ENCODE data around the gene ENTREP3. TPM values are rescaled to one million over a fixed set of nuclear protein-coding genes. Genes with fewer than 3 reads are reported as not detected.

ENTREP3 gene
- polyA plus RNA-seq, 3 donors, result 26.6 to 33.0 (median 31.9) TPM

DNA sequence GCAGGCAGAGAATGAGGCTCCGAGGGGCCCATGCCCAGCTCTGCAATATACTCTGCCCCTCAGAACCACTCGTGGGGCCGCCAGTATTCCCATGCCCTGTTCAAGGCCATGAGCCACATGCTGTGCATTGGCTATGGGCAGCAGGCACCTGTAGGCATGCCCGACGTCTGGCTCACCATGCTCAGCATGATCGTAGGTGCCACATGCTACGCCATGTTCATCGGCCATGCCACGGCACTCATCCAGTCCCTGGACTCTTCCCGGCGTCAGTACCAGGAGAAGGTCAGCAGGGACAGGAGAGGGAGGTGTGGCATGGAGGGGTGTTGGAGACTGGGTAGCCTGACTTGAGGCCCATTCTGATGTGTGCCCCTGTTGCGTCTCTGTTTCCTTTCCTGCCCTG is 29.2 kb upstream of the ENTREP3 start:
- DNase-seq, result no peak

DNA sequence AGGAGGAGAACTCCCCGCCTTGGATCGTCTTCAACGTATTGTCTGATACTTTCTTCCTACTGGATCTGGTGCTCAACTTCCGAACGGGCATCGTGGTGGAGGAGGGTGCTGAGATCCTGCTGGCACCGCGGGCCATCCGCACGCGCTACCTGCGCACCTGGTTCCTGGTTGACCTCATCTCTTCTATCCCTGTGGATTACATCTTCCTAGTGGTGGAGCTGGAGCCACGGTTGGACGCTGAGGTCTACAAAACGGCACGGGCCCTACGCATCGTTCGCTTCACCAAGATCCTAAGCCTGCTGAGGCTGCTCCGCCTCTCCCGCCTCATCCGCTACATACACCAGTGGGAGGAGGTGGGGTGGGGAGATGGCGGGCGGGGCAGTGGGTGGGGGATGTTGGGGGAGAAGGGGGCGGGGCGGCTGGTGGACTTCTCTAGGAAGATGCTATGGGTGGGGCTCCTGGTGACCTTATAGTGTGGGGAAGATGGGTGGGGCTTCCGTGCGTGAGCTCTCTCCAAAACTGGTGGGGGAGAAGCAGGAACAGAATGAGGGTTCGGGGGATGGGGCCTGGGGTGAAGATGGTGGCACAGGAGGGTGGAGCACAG is 27.3 kb upstream of the ENTREP3 start:
- DNase-seq, result no peak

DNA sequence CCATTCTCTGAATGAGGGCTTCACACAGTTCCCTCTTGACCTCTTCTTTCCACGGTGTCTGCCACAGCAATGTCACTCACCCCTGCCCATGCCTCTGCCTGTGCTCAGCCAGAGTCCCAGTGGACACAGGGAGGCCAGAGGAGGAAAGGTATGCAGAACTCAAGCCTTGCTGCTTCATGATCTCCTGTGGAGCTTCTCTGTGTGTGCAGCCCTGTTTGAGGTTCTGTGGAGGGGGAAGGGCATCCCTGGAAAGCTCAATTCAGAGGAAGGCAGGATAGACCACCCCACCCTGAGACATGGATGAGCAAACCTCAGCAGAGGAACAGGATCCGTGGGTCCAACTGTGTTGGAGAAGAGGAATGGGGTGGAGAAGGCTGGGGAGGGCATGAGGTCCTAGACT is 24.0 kb upstream of the ENTREP3 start:
- no peak for DNase-seq

DNA sequence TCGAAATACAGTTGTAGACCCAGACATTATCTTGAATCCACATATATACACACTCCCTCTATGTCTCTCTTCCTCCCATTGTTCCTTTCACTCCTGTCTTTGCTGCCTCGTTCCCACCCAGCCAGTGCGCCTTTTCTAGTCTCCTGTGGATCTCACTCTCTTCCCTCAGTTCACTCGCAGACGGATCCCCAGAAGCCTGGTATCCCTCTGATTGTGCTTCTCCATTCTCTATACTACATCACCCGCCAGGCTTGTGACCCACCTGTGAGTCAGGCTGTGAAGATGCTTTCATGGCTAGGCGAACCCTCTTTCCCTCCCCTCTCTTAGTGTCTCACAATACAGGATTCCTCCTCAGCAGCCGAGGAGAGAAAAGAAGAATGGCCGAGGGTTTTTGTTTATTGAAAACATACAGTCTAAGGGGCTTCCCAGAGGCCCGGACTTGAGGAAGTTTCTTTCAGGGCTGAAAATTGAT is 23.4 kb upstream of the ENTREP3 start:
- DNase-seq, result no peak

DNA sequence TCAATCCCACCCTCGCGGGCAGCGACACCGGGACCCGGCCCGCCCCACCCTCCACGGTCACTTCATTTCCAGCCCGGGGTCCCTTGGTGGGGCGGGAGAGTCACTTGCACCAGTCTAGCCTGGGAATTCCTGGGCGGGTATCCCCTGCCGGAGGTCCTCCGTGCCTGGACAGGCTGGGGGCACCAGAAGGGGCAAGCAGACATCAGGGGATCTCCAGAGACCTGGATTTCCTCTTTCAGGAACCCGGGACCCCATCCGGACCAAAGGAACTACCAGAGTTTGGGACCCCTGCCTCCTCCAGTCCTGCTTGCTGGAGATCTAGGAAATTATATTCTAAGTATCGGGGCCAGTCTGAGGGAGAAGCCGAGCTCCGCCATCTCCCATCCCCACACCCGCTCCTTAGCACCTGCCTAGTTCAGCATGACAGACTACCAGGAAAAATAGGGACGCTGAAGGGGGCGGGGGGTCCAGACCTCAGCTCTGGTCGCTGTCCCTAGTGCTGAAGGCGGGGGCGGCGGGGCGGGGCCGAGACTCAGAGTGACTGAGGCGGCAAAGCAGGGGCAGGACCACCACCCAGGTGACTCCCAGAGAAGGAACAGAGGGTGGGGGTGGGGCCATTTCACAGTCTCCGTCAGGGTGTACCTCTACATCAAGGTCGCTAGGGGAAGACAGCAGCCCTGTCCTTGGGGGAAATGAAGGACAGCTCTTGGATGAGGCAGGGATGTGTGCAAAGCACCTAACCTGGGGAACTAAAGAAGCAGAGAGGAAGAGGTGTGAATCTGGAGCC is 22.8 kb upstream of the ENTREP3 start:
- DNase-seq, result peak; percentile 83

DNA sequence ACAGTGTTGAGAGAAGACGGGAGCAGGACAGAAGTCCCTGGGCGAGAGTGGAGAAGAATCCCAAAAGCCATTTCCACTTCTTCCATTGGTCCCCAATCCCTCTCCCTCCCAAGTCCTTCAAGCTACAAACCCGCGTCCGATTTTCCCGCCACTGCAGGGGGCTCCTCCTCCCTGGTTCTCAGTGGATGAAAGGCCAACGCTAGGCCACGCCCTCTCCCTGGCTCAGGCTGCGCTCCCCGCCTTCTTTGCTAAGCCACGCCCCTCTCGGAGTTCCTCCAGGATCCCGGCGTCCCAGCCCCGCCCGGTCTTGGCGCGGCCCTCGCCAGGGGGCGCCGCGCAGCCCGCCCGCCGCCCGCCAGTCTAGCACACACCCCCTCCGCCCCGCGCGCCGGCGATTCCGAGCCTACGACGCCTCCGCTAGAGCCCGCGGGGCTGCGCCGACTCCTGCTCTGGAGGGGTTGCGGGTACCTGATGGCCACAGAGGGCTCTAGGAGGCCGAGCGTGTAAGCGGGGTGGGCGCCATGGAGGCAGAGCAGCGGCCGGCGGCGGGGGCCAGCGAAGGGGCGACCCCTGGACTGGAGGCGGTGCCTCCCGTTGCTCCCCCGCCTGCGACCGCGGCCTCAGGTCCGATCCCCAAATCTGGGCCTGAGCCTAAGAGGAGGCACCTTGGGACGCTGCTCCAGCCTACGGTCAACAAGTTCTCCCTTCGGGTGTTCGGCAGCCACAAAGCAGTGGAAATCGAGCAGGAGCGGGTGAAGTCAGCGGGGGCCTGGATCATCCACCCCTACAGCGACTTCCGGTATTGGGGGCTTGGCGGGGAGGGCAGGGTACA is 22.0 kb upstream of the ENTREP3 start, which contains the start of gene HCN3:
HCN3 (plus strand) TSS at position 394 of the 832 bp plus-strand sequence; CDS start at position 522, 128 bp downstream.
- peak; percentile 97 for DNase-seq

DNA sequence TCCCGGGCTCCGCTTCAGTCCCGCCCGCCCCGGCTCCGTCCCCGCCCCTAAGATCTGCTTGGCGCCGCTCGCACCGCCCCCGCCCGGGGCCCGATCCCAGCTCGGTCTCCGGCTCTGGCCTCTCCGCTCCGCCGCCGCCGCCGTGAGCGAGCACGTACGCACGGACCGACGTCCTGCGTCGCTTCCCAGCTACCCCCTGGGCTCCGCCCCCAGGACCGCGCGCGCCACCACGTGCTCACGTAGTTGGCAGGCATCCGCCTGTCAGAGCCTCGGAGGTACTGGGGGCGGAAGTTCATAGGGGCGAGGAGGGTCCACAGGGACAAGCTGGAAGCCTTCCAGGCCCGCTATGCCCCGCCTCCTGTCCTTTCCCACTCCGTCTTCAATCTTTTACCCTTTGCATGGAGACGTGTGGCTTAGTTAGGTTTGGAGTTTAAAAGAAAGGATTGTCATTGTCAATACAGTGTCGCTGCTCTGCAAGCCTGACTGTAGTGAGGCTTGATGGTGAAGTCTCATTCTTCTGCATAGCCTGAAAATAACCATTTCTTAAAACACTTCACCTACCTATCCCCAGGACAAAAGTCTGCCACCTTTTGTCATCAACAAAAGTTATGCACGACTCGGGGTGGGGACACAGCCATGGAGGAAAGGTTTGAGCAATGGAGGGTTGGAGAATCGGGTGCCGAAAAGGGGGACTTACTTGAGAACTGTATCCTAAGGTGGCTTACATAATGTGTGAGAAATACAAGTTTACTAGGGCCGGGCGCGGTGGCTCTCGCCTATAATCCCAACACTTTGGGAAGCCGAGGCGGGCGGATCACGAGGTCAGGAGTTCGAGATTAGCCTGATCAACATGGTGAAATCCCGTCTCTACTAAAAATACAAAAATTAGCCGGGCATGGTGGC is 18.3 kb upstream of the ENTREP3 start, which contains the start of gene CLK2:
CLK2 (minus strand) TSS at position 162 of the 903 bp plus-strand sequence. CDS start 2,527 bp downstream, outside the sequence.
- DNase-seq, result peak; percentile 96

DNA sequence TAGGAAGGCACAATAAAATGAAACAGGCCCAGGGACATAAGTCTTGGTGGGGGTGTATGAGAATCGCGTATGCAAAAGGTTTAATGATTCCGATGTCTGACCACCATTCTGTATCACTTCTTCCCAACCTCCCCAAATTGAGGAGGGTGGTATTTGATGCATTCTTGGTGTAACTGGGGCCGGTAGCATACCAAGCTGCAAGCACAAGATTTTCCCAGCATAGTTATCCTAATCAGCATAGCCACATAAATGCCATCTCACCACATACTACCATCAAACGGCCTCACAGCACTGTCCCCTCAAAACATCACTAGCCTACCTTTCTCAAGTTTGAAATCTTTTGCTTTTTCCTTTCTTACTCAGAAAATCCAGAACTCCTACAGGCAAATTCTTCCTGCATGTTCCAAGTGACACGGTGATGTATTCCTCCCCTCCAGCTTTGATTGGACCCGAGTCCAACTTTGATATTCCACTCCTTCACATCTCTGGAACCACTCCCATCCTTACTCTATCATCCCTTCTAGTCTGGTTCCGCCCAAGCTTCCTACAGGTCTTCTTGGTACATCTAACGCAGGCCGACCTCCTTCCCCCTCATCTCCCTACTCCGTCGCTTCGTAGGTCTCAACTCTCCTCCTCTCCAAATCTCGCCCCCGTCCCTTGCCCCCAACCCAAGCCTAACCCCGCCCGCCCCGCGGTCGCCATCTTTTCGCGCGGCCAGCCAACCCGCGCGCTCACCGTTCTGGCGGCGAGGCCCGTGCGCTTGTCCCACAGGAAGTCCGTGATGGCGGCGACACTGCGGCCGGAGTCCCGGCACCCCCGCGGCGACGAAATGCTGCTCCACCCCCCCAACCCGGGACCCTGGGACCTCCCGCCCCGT is 17.4 kb upstream of the ENTREP3 start:
- DNase-seq, result peak; percentile 54

DNA sequence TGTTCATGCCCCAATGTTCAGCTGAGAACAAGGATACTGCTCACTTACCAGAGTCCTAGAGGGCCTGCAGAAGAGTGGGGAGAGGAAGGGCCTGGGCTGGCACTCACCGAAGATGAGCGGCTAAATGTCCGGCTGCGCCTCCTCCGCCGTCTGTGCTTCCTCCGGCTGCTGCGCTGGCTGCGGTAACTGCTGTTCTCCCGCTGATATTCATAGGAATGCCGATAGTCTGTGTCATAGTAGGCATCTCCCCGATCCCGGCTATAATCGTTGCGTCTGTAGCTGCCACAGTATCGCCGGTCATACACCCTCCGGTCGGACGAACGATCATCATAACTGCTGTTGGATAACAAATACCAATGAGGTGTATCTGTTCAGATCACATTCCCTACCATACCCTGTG is 14.1 kb upstream of the ENTREP3 start:
- no peak for DNase-seq

DNA sequence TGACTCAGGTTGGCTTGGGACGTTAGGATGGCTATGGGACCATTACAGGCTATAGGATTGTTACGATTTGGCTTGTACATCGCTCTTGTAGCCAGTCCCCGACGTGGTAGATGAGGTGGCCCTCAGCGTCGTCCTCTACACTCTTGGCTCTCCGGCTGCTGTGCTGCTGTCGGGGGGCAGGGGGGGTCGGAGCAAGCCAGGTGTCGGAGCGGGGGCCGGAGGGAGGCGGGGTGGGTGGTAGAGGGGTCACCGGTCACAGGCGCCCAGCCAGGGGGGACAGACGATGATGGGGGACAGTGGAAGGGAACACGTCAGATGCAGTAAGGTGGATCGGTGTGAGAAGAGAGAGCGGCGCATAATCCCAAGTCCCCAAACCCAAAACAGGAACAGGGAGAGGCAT is 13.3 kb upstream of the ENTREP3 start:
- no peak for DNase-seq

DNA sequence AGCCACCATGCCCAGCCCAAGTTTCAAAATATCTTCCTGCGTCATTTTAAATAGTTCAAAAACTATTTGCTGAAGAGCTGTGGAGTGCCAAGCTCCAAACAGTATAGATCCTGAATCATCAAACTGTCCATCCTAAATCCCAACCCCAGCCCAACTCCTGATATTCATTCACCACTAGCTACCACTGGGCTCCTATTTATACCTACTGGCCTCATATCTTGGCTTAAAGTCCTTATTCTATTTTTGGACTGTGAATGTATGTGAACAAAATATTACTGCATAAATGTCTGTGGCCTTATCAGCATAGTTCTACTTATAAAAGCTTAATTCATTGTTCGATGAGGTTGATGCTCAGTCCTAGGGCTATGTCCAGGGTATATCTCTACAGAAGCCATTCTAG is 12.1 kb upstream of the ENTREP3 start:
- no peak for DNase-seq

DNA sequence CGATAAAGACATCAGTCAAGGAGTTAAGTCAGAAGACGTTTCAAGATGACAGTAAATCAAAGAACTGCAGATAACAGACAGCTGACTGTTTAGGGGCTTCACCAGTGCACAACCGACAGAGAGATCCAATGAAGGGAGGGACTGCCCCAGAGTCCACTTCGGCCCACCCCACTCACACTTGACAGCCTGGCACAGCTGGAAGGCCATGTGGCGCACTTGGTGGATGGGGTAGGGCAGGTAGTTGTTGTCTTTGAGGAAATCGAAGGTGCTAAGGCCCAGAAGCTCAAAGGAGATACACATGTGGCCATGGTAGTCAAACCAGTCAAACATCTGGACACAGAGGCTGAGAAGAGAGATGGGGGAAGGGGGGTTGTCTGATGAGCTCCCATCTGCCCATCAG is 11.3 kb upstream of the ENTREP3 start:
- no peak for DNase-seq

DNA sequence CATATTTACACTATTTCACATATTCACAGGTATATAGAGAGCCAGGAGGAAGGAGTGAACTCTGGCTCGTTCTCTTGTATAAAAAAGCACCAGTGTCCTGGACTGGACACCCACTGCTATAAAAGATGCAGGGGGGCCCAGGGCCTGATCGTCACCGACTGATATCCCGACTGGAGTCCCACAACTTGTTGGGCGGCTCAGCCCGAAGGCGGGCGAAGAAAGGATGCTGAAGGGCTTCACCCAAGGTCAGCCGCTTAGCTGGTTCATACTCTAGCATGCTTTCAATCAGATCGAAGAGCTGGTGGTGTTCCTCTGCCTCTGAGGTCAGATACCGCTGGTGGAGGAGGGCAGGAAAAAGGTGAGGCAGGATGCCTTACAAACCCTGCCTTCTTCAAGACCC is 7.8 kb upstream of the ENTREP3 start:
- DNase-seq, result no peak

DNA sequence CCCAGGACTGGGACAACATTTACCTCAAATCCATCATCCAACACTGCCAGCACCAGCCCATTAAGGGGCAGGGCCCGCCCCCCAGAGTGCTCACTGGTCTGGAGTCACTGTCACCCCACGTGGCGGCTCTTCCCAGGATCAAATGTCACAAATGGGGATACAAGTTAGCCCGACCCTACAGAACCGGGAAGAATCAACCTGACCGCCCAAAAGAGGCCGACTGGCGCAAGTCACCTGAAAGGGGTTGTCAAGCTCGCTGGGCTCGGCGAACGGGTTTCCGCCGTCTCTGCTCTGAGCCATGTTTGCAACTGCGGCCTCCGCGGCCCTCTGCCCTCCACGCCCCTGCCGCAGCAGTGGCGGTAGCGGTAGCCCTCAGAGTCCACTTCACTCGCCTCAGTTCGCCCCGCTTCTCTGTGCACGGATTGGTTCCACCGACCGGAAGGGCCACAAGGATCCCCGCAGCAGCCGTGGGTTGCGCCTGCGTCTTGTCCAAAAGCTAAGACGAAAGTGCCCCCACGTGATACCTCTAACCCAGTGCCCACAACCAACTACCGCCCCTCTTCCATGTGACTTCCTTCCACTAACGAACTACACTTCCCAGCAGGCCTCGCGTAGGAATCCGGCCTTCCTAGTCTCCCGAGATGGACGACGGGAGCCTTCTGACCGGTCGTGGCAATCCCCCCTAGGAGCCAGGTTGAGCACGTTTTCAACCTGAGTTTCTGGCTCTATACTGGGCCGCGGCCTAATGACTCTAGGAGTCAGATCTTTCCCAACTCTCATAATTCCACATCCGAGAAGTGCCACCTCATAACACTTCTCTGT is 6.8 kb upstream of the ENTREP3 start, which contains the start of gene SCAMP3:
SCAMP3 (minus strand) TSS at position 509 of the 822 bp plus-strand sequence; CDS start at position 300, 209 bp downstream.
- DNase-seq, result peak; percentile 98

DNA sequence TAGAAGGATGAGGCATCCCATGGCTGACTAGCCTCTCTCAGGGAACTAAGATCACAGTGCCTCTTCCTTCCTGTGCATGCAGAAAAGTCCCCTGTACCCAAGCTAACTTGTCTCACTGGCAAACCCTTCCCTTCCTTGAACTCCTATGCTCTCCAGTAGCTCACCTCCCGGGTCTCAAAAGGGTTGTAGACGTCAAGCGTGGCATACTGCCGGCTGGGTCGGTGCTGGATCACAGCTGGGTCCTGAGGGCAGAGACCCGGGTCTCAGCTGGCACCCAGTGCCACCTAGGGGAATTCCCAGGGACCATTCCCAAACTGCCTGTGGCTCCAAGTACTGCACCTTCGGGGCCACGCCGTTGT is 6.2 kb upstream of the ENTREP3 start:
- DNase-seq, result no peak

DNA sequence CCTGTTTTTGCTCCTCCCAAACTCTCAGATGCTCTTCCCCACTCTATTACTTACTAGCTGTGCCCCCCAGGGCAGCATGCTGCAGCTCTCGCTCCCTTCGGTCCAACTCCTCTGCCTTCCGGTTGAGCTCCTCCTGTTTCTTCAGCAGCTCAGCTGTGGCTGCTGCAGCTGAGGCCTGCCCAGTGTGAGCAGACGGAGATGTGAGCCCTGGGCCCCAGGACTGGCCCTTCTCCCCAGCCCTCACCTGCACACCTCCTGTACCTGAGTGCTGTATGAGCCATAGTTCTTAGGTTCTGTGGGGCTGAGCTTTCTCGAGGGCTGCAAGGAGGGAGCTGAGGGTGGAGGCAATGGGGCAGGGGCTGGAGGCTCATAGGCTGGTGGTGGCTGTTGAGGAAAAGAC is 5.0 kb upstream of the ENTREP3 start:
- DNase-seq, result no peak

DNA sequence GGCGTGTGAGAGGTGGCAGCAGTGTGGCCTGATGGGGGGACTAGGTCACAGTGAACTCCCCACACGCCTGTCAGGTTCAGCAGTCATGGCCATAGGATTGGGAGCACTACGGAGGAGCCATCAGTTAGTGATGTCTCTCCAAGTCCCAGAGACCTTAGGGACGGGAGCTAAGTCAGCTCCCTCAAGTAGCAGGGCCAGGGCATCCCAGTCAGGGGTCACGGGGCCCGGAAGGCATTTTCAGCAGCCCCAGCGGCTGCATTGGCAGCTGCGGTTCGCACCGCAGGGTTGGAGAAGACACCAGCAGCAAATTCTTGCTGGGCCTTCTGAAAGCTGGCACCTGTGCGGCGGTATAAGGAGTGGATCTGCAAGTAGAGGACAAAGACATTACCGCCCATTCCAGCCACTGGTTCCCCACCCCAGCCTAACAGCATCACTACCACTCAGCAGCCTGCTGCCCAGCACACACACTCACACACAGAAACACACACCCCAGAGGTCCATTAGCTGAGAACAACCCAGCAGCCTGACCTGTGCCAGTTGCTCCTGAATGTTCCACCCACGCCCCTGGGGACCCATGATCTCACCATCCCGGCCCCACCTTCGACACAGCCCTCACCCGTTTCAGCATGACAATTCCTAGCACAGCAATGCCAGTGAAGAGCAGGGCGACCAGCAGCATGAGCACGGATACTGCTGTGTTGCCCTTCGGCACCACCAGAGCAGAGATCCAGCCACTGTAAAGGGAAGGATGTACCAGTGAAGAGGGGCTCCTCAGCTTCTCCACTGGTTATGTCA is 972 bp upstream of the ENTREP3 start:
- DNase-seq, result no peak

DNA sequence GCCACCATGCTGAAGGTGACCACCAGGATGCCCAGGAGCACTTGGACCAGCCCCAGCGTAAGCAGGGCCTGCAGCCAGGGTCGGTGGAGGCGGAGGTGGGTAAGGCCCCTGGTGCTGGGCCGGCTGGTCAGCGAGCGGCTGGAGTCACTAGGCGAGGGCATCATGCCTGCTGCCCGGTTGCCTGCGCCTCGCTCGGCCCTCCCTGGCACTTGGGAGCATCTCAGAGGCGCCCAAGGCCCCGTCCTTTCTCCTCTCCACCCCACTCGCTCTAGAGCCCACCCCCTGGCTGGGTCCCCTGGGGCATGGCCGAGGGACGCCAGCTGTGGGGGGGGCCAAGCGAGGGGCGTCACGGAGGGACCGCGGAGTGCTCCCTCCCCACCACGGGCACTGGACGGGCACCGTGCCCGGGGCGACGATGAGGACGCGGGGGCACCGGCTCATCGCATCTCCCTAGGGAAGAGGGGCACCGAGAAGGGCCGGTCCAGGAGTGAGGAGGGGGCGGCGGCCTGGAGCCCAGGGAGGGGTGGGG is 505 bp downstream of the ENTREP3 start:
- no peak for DNase-seq
